Upper lobe of right lung (tissue), 1 donor: Measurements from ENCODE around the gene FAM3A. TPM values are rescaled to one million over a fixed set of nuclear protein-coding genes. Genes with fewer than 3 reads are reported as not detected.
A peak's percentile ranks its signal among the peaks of the same experiment; 100 is the strongest.

ENCODE experiments used
- ATAC-seq: fragments of 200-7000 bp; cut with Tn5 transposase; one replicate; pipeline ENCODE4 v1.9.1; 2020; ENCODE audit warnings: mild to moderate bottlenecking, moderate library complexity
- DNase-seq: peaks from one replicate; pipeline ENCODE4 v3.0.0-alpha.2; 2020
- H3K27ac ChIP-seq: fragments of 200-600 bp; one replicate; pipeline ENCODE4 v1.8.0; 2022
- H3K27me3 ChIP-seq: fragments of 200-600 bp; one replicate; pipeline ENCODE4 v1.8.0; 2022; ENCODE audit warnings: mild to moderate bottlenecking
- H3K36me3 ChIP-seq: fragments of 200-600 bp; one replicate; pipeline ENCODE4 v1.8.0; 2022
- H3K4me1 ChIP-seq: fragments of 200-600 bp; one replicate; pipeline ENCODE4 v1.8.0; 2022
- H3K4me3 ChIP-seq: fragments of 200-600 bp; one replicate; pipeline ENCODE4 v1.8.0; 2022; ENCODE audit warnings: mild to moderate bottlenecking
- H3K9me3 ChIP-seq: fragments of 200-600 bp; one replicate; pipeline ENCODE4 v1.8.0; 2022
- intact Hi-C: fragments of 100-400 bp; cut with DNase I; formaldehyde crosslinking; loops from one replicate; pipeline ENCODE4 v1.11.0; 2022
- total RNA-seq: library from RNA; stranded (reverse); fragmentation: NEBNext Ultra II Directional; extraction: Animal tissue kit (Norgen Biotek cat#: 25700); gene quantifications from one replicate; pipeline ENCODE4 v1.2.1, GENCODE V29; 2021
- TF ChIP-seq, protein P1 (sequence below): fragments of 200-600 bp; IDR thresholded peaks from one replicate; pipeline ENCODE4 v1.8.0; 2022; ENCODE audit warnings: antibody characterized with exemption
- donor health status: DM: no; HTN: yes; CAD: no; lungs with severe emphysema.

Gene FAM3A
- total RNA-seq, 1 donor from 2014 or later, result 42.6 TPM

DNA sequence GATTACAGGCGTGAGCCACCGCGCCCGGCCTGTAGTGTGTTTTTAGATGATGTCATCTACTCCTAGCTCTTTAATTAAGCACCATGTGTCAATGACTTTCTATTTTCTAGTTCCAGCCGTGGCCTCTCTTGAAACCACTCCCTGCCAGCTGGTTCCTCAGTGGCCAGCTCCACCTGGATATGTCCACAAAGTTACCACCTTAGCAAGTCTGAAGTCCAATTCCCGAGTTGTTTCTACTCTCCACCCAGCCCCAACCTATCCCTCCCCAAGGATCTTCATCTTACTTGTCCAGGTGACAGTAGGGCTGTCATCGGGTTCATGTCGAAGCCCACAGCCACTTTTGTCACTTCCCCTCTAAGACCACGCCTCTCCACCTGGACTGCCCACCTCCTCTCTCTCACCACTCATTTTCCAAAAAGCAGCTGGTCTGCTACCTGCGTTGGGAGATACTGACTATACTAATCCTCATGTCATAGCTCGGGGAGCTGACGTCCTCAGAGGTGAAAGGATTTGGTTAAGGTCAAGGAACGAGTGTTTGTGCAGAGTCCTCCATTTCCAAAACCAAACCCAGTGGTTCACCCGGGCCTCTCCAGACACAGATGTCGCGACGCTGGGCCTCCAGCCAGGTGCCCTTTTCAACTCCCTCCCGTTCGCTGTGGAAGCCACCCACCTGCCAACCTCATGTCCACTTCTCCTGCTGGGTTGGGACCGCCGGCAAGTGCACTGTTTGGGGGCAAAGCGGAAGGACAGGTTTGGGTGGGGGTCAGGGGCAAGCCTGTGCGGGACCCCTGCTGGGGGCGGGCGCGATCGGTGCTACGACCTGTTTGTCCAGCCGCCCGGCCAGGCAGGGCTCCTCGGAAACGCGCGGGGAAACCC is 704 bp downstream of the FAM3A start:
- Histone ChIP-seq H3K27ac (peak overlapping the region; percentile 94), H3K4me3 (peak overlapping the region; percentile 64), H3K4me1 (no peaks in the 10 kb centered on the region), H3K27me3 (no peaks in the 10 kb centered on the region), H3K9me3 (no peaks in the 10 kb centered on the region), H3K36me3 (no peaks in the 10 kb centered on the region)
- ATAC-seq (peak; percentile 0), DNase-seq (peak; percentile 67)
- TF ChIP-seq, protein P1, sequence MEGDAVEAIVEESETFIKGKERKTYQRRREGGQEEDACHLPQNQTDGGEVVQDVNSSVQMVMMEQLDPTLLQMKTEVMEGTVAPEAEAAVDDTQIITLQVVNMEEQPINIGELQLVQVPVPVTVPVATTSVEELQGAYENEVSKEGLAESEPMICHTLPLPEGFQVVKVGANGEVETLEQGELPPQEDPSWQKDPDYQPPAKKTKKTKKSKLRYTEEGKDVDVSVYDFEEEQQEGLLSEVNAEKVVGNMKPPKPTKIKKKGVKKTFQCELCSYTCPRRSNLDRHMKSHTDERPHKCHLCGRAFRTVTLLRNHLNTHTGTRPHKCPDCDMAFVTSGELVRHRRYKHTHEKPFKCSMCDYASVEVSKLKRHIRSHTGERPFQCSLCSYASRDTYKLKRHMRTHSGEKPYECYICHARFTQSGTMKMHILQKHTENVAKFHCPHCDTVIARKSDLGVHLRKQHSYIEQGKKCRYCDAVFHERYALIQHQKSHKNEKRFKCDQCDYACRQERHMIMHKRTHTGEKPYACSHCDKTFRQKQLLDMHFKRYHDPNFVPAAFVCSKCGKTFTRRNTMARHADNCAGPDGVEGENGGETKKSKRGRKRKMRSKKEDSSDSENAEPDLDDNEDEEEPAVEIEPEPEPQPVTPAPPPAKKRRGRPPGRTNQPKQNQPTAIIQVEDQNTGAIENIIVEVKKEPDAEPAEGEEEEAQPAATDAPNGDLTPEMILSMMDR, result no peak
- intact Hi-C loops, result no loop called here

DNA sequence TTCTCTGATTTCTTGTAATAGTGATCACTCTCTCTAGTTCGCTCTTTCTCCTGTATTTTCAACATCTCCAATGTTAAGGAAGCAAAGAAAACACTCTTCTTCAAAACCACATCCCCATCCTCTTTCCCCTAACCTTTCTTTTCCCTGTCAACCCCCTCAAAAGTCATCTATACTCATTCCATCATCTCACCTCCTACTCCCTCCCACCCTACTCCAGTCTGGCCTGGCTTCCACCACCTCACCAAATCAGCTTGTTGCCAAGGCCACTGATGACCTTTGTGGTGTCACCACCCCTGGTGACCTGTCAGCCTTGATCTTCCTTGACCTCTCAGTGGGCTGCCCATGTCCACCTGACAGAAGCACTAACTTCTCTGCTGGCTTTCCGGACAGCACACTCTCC is 2.3 kb downstream of the FAM3A start:
- intact Hi-C loops, result no loop called here

DNA sequence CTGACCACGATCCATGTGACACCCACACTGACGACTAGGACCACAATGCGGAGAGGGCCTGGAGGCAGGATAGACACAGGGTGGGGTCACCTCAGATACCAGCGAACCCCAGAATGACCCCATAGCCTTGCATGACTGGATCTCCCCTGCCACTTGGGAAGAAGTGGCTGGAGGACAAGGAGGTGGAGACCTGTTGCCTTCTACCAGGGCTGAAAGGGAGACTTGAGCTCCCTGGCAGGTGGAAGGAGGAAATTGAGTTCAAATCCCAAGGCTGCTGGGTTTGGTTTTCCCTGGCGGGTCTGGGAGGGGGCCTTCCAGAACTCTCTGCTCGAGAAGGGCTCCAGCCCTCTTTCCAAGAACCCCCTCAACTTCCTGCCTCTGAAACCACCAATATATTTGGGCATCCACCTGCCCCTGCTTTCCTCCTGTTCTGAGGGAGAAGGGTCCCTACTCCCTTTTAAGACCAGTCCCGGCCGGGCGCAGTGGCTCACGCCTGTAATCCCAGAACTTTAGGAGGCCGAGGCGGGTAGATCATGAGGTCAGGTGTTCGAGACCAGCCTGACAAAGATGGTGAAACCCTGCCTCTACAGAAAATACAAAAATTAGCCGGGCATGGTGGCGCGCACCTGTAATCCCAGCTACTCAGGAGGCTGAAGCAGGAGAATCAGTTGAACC is 3.0 kb downstream of the FAM3A start:
- H3K36me3 ChIP-seq, result no peaks in the 10 kb centered on the region
- ATAC-seq, result no peak
- no peak overlapping the region for H3K27ac ChIP-seq
- TF ChIP-seq, protein P1, result no peak
- no peaks in the 10 kb centered on the region for H3K9me3 ChIP-seq
- no peaks in the 10 kb centered on the region for H3K27me3 ChIP-seq
- no peak for DNase-seq
- H3K4me3 ChIP-seq, result no peak overlapping the region
- intact Hi-C loops, result no loop called here
- H3K4me1 ChIP-seq, result no peaks in the 10 kb centered on the region

More for the DNA sequence above, 2.3 kb downstream of the FAM3A start:
- no peaks in the 10 kb centered on the region for H3K36me3 ChIP-seq
- no peak overlapping the region for H3K27ac ChIP-seq
- TF ChIP-seq, protein P1, result no peak
- DNase-seq (no peak), ATAC-seq (no peak)
- no peaks in the 10 kb centered on the region for H3K27me3 ChIP-seq
- H3K9me3 ChIP-seq, result no peaks in the 10 kb centered on the region
- no peak overlapping the region for H3K4me3 ChIP-seq
- no peaks in the 10 kb centered on the region for H3K4me1 ChIP-seq

- H3K9me3 ChIP-seq, result no peaks in the 10 kb centered on the region
- DNase-seq, result no peak
- ATAC-seq, result no peak
- no peaks in the 10 kb centered on the region for H3K36me3 ChIP-seq
- TF ChIP-seq, protein P1, result no peak
- H3K4me3 ChIP-seq, result no peak overlapping the region
- H3K27me3 ChIP-seq, result no peaks in the 10 kb centered on the region
- H3K27ac ChIP-seq, result no peak overlapping the region
- H3K4me1 ChIP-seq, result no peaks in the 10 kb centered on the region
- intact Hi-C loops, result no loop called here
Observed at GRCh38 chrX:154511761-154512160, 4.3 kb downstream of the FAM3A start.

- Histone ChIP-seq H3K36me3 (no peaks in the 10 kb centered on the region), H3K27me3 (no peaks in the 10 kb centered on the region), H3K27ac (no peak overlapping the region), H3K4me3 (no peak overlapping the region), H3K4me1 (no peaks in the 10 kb centered on the region), H3K9me3 (no peaks in the 10 kb centered on the region)
- TF ChIP-seq, protein P1, result no peak
- ATAC-seq, result no peak
- no peak for DNase-seq
- intact Hi-C loops, result no loop called here
Observed at GRCh38 chrX:154509455-154509854, 6.6 kb downstream of the FAM3A start.
